T-helper 22 cell (primary cell): ENCODE data around the gene TUBA3D.
"Not testable (repeated sequence)": the region's sequence is repeated elsewhere in the genome, so short reads cannot be mapped to it uniquely, and the experiment has no call there.

Source experiments
- DNase-seq: peaks from one replicate; pipeline ENCODE4 v3.0.0-alpha.2; 2020; ENCODE audit warnings: low read depth

TUBA3D gene

GRCh38 chr2:131475831-131476230 lies at the start of gene TUBA3D:
Gene TUBA3D, plus strand, starts transcription at chr2:131476119. Its CDS starts 81 bp downstream, at chr2:131476200.
- DNase-seq, result no peak

DNA sequence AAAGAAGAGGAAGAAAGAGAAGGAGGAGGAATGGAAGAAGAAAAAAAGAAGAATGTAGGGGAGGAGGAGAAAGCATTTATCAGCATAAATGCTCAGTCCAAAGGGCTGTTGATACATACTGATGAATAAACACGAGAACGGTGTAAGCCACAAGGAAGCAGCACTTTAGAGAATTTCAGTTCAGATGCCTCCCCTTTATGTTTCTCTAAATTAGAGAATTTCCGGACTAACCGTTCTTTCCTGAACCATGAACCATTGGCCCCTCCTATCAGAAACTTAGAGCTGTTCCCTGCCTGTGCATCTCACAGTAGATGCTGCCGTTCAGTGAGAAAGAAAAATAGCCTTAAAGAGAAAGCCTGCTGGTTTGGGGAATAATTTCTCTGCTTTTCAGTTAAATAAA lies 49.2 kb upstream of the TUBA3D start:
- DNase-seq, result no peak

- no peak for DNase-seq
Observed at GRCh38 chr2:131431336-131431735, 44.6 kb upstream of the TUBA3D start.

DNA sequence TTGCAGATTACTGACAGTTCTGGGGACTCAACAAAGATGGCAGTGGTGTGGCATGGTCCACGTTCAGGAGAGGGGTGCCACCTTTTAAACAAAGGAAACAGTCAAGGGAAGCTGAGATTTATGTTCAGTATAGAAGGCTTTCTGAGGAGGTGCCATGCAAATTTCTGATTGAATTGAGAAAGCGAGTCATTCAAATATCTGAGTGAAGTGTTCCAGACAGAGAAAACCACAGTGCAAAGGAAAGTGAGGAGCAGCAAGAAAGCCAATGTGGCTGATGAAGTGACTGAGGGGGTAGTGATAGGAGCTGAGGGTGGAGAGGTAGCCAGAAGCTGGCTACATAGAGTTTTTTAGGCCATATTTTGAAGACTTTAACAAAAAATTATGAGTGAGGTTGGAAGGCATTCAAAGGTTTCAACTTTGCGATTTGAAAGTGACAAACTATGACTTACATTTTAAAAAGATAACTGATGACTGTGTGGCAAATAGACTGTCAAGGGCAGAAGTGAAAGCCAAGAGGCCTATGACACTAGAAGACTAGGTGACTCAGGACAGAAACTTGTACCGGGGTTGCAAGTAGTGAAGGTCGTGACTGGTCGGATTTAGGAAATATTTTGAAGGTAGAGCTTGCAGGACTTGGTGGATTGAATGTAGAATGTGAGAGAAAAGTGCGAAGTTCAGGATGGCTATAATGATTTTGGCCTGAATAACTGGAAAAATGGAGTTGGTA lies 35.0 kb upstream of the TUBA3D start:
- not testable (repeated sequence) for DNase-seq

- DNase-seq, result not testable (repeated sequence)
Observed at GRCh38 chr2:131444736-131445514, 31.0 kb upstream of the TUBA3D start.

DNA sequence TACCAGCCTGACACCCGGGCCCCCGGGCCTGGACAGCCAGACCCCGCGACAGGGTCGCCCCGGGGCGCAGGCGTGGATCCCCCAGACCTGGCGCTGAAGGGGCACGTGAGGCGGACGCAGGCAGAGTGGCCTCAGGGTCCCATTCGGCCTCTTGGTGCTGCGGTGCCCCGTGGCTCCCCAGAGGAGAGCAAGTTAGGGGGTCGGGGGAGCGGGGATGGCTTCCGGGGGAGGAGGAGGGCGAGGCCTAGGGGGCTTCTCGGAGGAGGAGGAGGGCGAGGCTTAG lies 30.5 kb upstream of the TUBA3D start:
- DNase-seq, result not testable (repeated sequence)

DNA sequence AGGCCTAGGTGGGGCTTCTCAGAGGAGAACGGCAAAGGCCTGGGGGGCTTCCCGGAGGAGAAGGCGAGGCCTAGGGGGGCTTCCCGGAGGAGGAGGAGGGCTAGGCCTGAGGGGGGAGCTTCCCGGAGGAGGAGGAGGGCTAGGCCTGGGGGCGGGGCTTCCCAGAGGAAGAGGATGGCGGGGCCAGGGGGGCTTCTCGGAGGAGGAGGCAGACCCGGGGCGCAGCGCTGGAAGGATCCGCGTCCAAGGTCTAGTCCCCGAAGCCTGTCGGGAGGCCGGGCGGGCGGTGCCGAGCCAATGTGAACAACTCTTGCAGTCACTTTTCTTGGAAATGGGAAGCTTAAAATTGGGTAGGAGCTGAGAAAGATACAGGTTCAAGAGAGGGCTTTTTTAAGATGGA lies 30.0 kb upstream of the TUBA3D start:
- no peak for DNase-seq

DNA sequence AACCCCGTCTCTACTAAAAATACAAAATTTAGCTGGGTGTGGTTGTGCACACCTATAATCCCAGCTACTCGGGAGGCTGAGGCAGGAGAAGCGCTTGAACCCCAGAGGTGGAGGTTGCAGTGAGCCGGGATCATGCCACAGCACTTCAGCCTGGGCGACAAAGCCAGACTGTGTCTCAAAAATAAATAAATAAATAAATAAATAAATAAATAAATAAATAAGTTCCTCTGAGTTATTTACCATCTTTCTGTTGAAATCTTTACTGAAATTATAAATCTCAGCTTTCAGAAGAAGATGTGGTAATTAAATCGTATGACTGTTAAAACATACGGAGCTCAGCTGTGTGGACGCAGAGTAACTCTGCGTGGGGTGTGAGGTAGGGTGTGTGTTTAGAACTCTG lies 27.9 kb upstream of the TUBA3D start:
- DNase-seq, result not testable (repeated sequence)

DNA sequence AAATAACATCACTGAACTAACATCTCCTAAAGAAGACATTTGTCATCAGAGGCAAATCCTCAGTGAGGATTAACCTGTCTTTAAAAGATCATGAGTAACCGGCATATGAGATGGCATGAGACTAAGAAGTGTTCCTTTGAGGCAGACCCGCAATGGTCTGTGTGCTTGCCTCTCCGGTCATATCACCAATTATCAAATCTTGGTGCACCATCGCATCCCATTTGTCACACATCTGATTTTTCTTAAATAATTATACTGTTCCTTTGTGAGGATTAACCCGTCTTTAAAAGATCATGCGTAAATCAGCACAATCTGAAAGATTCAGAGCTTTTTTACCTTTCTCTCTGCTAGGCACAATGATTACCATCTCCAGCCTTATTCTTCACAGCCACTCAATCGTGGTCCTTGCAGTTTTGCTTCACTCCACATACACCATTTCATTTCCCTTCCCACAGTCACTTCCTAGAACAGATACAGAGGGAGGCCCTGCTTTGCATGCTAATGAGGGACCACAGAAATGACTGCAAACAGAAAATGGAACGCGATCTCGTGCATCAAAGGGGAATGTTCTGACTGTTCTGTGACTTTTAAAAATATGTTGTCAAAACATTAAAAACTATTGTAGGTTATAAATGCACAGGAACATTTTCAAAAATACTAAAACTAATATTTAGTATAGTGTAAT lies 24.5 kb upstream of the TUBA3D start:
- DNase-seq, result not testable (repeated sequence)

- DNase-seq, result not testable (repeated sequence)
Observed at GRCh38 chr2:131454914-131455313, 21.0 kb upstream of the TUBA3D start.

DNA sequence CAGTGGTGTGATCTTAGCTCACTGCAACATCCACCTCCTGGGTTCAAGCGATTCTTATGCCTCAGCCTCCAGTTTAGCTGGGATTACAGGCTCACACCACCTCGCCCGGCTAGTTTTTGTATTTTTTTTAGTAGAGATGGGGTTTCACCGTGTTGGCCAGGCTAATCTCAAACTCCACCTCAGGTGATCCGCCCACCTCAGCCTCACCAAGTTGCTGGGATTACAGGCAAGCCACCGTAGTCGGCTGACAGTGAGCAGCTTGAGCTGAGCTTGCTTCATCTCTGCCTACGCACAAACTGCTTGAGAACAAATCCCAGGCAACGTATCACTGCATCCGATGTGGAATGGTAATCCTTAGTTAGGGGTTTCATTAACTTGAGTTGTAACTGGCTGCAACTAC lies 8.2 kb upstream of the TUBA3D start:
- not testable (repeated sequence) for DNase-seq

GRCh38 chr2:131470944-131471343 lies 5.0 kb upstream of the TUBA3D start:
- not testable (repeated sequence) for DNase-seq

- DNase-seq, result not testable (repeated sequence)
Observed at GRCh38 chr2:131471624-131472023, 4.3 kb upstream of the TUBA3D start.

- DNase-seq, result not testable (repeated sequence)
Observed at GRCh38 chr2:131473266-131473665, 2.7 kb upstream of the TUBA3D start.

GRCh38 chr2:131476363-131476762 lies 444 bp downstream of the TUBA3D start:
- DNase-seq, result not testable (repeated sequence)

GRCh38 chr2:131477227-131477626 lies 1.3 kb downstream of the TUBA3D start:
- DNase-seq, result not testable (repeated sequence)

DNA sequence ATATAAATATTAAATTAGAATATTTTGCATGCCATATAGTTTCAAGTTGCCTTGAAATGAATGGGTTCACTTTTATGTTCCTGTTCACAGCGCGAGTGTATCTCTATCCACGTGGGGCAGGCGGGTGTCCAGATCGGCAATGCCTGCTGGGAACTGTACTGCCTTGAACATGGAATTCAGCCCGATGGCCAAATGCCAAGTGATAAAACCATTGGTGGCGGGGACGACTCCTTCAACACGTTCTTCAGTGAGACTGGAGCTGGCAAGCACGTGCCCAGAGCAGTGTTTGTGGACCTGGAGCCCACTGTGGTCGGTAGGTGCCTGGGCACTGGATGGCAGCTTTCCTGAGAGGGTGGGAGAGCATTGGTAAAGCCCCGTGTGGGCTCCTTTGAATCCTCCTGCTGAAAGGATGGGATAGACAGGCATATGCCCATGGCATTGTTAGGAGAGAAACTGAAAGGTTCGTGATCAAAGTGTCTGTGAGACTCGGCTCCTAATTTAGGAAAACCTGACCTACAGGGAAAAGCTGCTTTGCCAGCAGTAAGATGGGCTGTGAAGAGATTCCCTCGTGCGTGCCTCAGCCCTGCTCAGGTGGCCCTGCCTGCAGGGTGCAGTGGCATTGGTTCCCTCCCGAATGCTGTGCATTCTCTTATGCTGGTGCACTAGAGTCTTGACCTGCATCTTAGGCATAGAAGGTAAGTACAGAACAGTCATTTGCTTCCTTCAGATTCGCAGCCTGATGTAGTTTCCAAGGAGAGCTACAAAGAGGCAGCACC lies 2.3 kb downstream of the TUBA3D start:
- DNase-seq, result not testable (repeated sequence)

DNA sequence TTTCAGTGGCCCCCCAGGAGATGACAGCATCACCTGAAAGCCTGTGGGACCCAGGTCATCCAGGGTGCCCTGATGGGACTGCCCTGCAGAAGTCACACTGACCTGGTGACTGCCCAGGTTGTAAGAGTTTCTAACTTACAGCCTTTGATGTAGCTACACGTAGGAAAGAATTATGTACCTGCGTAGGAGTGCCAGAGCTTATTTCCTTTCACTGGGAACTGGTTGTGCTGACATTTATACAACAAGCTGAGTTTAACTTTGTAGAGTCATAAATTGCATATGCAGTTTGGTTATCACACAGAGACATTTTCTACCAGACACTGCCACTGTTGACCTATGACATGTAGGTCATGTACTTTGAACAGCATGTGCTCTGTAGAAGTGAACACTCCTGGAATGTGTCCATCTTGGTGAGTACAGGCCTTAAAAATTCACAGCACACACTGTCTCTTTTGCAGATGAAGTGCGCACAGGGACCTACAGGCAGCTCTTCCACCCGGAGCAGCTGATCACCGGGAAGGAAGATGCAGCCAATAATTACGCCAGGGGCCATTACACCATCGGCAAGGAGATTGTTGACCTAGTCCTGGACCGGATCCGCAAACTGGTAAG lies 3.0 kb downstream of the TUBA3D start:
- DNase-seq, result not testable (repeated sequence)

DNA sequence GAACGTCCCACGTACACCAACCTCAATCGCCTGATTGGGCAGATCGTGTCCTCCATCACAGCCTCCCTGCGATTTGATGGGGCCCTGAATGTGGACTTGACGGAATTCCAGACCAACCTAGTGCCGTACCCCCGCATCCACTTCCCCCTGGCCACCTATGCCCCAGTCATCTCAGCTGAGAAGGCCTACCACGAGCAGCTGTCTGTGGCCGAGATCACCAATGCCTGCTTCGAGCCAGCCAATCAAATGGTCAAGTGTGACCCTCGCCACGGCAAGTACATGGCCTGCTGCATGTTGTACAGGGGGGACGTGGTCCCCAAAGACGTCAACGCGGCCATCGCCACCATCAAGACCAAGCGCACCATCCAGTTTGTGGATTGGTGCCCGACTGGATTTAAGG lies 4.4 kb downstream of the TUBA3D start:
- DNase-seq, result not testable (repeated sequence)

GRCh38 chr2:131482506-131483155 lies 6.7 kb downstream of the TUBA3D start:
- DNase-seq, result not testable (repeated sequence)
